Activated effector memory CD4-positive, alpha-beta T cell treated with anti-CD3 and anti-CD28 coated beads, Interleukin-2, amount 50 U/mL, for 16 hours (primary cell): Measurements from ENCODE around the gene XPO5.
A peak's percentile ranks its signal among the peaks of the same experiment; 100 is the strongest.

ENCODE experiments used
- DNase-seq: peaks from one replicate; pipeline ENCODE4 v3.0.0-alpha.2; 2020

The XPO5 gene

GRCh38 chr6:43494766-43495165 lies 81.1 kb downstream of the XPO5 start:
- DNase-seq: no peak

GRCh38 chr6:43494321-43494720 lies 81.5 kb downstream of the XPO5 start:
- no peak for DNase-seq

- no peak for DNase-seq
These were observed 82.0 kb downstream of the XPO5 start for GRCh38 chr6:43493833-43494232.

DNA sequence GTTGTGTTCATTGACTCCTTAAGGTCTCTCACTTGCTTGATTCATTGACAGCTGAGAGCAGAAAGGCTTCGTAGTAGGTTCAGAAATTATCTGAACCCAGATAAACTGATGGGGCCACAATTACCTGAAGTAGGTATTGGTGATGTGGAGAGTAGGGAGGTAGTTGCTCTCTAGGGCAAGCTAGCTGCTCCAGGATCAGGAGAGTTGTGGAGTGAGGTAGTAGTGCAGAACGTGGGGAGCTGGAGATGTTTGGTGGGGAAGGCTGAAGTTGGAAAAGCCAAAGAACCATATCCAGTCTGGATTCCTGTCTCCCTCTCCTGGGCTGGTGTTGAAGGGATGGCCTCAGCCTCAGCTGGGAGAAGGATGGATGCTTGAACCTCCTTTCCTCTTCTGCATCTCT lies 82.6 kb downstream of the XPO5 start:
- DNase-seq: no peak

DNA sequence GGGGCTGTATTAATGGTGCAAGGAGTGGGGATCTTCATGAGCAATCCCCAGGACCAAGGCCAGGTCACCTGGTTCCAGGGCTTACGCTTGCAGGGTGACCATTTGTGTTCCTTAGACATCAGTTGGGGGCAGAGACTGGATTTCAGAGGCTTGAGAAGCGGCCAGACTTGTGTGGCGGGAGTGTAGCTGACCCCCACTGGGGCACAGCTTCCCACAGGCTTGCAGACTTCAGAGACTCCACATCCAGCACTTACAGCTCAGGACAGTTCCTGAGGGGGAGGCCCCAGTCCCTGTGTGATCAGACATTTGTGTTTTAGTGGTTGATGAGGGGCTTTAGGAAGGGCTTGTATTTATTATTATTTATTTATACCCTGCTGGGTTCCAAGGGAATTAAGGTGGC lies 83.2 kb downstream of the XPO5 start:
- no peak for DNase-seq

DNA sequence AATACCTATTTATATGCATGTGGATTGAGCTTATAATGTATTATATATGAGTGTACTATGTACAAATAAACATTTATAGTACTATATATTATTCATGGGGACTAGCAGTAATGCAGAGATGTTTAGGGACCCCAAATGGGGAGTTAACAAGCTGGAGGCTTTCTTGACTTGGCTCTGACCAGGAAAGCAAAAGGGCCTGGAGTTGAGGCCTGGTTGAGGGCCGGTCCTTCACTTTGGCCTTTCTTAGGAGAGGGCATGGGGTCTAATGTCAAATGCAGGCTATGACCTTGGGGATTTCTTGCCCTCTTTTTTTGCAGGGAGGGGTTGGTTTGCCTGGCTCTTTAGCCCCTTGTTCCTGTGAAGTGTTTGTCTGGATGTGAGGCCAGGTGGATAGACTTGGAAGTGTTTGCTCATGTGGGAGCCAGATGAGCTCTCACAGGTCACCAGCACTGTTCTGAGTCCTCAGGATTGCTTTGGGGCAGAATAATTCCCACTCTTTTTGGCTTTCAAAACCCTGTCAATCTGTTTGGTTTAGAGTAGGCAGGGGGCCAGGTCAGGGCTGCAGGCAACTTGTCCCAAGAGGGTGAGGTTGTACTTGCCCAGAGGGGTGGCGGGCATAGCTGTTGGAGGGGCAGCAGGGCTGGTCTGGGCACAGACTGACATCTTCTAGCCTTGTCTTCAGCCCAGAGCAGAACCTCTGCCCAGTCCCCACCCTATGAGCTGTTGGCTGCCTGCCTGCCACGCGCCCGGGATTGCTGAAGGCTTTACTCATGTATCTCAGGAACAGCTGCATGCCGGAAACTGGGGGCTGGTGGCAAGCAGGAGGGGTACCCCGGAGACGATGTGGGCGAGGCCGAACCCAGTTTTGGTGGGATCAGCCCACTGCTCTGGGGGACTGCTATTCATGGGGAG lies 83.8 kb downstream of the XPO5 start:
- no peak for DNase-seq

GRCh38 chr6:43490523-43490939 lies 85.3 kb downstream of the XPO5 start:
- no peak for DNase-seq

GRCh38 chr6:43489277-43490072 lies 86.4 kb downstream of the XPO5 start:
- no peak for DNase-seq

- no peak for DNase-seq
These were observed 87.1 kb downstream of the XPO5 start for GRCh38 chr6:43488667-43489276.

GRCh38 chr6:43481591-43482236 lies 94.1 kb downstream of the XPO5 start:
- DNase-seq: no peak

GRCh38 chr6:43481075-43481474 lies 94.8 kb downstream of the XPO5 start:
- no peak for DNase-seq

GRCh38 chr6:43478008-43478372 lies 97.8 kb downstream of the XPO5 start:
- DNase-seq: no peak

DNA sequence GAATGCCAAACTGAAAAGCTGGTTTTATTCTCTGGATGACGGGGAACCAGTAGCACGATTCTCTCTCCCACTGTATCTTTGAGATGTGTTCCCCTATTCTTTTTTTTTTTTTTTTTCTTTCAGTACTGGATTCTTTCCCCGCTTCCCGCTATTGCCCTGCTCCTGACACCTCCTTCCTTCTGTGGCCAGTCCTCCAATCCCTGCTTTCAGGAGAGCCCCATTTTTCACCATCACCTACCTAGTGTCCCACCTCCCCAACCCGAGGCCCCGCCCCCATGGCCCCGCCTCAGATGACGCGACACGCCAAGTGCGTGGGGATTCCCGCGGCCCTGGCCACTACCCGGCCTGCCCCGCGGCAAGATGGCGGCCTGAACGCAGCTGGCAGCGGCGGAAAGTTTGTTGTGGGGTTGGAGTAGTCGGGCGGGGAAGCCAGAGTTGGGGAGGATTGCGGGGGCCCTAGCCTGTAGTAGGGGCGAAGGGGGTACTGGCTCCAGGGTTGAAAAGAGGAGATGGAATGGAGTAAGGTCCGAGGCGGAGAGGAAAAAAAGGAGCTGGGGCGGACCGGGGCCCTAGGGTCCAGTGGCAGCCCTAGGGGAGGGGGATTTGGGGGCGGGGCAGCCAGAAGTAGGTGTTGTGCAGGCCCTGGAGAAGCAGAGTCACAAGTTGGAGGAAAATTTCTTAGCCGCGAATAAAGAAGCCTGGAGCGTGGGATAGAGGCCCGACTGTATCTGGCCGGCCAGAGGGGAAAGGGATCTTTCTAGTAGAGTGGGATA lies 98.4 kb downstream of the XPO5 start, which contains the start of gene TJAP1:
TJAP1 (plus strand) TSS at position 336 of the 773 bp plus-strand sequence. CDS start 21,432 bp downstream, outside the sequence.
- peak; percentile 99 for DNase-seq

DNA sequence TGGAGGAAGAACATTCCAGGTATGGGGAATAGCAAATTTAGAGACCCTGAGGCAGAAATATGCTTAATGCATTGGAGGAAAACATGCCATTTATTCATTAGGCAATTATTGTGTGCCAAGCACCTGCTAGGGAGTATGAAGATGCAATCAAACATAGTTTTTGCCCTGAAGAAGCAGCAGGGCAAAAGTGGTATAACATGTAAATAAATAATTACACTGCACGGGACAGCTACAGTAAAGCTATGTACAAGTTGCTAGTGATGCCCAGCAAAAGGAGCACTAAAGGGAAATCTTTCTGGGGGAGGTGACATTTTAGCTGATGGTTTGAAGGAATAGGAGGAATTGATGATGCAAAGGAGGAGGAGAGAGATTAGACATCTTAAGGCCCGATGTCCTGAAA lies 99.1 kb downstream of the XPO5 start:
- no peak for DNase-seq

DNA sequence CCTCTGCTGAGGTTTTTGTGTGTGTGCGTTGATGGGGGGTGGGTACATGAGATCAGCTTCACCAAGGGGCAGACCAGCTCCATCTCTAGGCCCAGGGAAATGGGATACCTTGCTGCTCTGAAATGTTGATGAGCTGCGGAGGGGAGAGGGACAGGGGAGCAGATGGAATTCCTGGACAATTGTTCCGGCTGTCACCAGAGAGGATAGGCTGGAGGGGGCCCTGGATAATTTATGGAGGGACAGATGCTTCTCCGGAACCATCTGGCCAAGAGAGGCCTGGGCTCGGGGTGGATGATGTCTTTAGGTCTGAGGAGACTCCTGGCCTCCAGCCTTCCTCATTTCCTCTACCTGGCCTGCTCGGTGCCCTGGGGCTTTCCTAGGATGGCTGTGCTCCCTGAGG lies 100.3 kb downstream of the XPO5 start:
- no peak for DNase-seq

- DNase-seq: no peak
These were observed 103.3 kb downstream of the XPO5 start for GRCh38 chr6:43472515-43472914.
